Measurements from ENCODE around the gene MAGEA2B. TPM values are rescaled to one million over a fixed set of nuclear protein-coding genes. Genes with fewer than 3 reads are reported as not detected.
"Not testable (repeated sequence)": the region's sequence is repeated elsewhere in the genome, so short reads cannot be mapped to it uniquely, and the experiment has no call there.

Gene MAGEA2B, protein sequence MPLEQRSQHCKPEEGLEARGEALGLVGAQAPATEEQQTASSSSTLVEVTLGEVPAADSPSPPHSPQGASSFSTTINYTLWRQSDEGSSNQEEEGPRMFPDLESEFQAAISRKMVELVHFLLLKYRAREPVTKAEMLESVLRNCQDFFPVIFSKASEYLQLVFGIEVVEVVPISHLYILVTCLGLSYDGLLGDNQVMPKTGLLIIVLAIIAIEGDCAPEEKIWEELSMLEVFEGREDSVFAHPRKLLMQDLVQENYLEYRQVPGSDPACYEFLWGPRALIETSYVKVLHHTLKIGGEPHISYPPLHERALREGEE
- polyA plus RNA-seq (ENCODE audit: insufficient read length in 4 of 4) = not detected

DNA sequence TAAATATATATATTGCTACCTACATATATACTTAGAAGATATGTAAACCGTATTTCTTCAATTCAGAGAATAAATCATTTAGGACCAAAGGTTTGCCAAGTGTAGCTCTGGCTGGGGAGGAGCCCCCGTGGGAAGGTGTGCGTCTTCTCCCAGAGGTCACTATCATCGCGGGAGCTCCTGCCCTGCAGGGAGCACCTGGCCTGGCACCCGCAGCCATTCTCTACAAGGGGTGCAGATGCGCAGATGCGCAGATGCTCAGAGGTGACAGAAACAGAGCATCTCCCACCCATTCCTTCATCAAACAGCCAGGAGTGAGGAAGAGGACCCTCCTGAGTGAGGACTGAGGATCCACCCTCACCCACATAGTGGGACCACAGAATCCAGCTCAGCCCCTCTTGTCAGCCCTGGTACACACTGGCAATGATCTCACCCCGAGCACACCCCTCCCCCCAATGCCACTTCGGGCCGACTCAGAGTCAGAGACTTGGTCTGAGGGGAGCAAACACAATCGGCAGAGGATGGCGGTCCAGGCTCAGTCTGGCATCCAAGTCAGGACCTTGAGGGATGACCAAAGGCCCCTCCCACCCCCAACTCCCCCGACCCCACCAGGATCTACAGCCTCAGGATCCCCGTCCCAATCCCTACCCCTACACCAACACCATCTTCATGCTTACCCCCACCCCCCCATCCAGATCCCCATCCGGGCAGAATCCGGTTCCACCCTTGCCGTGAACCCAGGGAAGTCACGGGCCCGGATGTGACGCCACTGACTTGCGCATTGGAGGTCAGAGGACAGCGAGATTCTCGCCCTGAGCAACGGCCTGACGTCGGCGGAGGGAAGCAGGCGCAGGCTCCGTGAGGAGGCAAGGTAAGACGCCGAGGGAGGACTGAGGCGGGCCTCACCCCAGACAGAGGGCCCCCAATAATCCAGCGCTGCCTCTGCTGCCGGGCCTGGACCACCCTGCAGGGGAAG lies at the start of gene MAGEA2B:
Gene MAGEA2B (plus strand): TSS at position 814 of the 973 bp plus-strand sequence. CDS start 2,479 bp downstream, outside the sequence.
- DNase-seq (ENCODE audit: low read depth in 4 of 4, low spot score in 2 of 4) = not testable (repeated sequence)

DNA sequence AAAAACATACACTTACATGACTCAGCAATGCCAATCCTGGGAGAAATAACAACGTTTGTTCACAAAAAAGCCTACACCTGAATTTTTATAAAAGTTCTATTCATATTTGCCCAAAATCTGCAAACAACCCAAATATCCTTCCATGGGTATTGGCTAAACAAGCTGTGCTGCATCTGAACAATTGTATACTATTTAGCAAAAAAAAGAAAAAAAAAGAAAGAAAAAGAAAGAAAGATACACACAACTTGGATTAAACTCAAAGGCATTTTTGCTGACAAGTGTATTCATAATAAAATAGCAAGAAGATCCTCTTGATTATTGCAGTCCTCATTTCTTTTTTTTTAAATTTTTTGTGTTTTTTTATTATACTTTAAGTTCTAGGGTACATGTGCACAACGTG lies 40.3 kb upstream of the MAGEA2B start:
- no peak for DNase-seq (ENCODE audit: low read depth in 4 of 4, low spot score in 2 of 4)

DNA sequence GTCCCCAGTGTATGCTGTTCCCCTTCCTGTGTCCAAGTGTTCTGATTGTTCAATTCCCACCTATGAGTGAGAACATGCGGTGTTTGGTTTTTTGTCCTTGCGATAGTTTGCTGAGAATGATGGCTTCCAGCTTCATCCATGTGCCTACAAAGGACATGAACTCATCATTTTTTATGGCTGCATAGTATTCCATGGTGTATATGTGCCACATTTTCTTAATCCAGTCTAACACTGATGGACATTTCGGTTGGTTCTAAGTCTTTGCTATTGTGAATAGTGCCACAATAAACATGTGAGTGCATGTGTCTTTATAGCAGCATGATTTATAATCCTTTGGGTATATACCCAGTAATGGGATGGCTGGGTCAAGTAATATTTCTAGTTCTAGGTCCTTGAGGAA lies 39.8 kb upstream of the MAGEA2B start:
- not testable (repeated sequence) for DNase-seq (ENCODE audit: low read depth in 4 of 4, low spot score in 2 of 4)

DNA sequence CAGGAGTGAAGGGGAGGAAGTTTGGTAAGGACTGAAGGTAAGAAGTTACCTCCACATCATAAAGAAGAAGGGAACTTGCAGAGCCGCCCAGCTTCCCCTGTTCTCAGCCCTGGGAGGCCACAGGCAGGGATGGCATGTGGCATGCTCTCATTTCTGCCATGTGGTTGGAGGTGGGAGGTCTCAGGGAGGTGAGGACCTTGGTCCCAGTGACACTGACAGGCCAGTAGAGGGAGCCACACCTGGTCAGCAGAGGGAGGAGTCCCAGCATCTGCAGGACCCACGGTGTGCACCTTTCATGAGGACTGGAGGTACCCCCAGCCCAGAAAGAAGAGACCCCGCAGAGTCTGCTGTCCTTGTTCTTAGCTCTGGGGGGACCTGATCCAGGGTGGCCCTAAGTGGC lies 33.4 kb upstream of the MAGEA2B start:
- DNase-seq (ENCODE audit: low read depth in 4 of 4, low spot score in 2 of 4) = not testable (repeated sequence)

DNA sequence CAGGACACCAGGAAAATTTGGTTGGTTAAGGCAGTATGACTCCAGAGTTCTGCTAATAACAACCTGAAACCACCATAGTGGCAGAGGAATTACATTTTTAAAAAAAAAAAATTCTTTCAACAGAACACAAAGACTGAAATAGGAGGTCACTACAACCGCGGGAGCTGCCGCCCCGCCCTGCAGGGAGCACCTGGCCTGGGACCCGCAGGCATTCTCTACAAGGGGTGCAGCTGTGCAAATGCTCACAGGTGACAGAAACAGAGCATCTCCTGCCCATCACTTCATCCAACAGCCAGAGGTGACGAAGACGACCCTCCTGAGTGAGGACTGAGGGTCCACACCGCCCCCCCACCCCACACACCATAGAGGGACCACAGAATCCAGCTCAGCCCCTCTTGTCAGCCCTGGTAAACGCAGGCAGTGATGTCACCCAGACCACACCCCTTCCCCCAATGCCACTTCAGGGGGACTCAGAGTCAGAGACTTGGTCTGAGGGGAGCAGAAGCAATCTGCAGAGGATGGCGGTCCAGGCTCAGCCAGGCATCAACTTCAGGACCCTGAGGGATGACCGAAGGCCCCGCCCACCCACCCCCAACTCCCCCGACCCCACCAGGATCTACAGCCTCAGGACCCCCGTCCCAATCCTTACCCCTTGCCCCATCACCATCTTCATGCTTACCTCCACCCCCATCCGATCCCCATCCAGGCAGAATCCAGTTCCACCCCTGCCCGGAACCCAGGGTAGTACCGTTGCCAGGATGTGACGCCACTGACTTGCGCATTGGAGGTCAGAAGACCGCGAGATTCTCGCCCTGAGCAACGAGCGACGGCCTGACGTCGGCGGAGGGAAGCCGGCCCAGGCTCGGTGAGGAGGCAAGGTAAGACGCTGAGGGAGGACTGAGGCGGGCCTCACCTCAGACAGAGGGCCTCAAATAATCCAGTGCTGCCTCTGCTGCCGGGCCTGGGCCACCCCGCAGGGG lies 16.2 kb upstream of the MAGEA2B start, which contains the start of gene MAGEA3:
Gene MAGEA3 (plus strand): TSS at position 843 of the 980 bp plus-strand sequence. CDS start 2,039 bp downstream, outside the sequence.
- DNase-seq (ENCODE audit: low read depth in 4 of 4, low spot score in 2 of 4) = not testable (repeated sequence)

DNA sequence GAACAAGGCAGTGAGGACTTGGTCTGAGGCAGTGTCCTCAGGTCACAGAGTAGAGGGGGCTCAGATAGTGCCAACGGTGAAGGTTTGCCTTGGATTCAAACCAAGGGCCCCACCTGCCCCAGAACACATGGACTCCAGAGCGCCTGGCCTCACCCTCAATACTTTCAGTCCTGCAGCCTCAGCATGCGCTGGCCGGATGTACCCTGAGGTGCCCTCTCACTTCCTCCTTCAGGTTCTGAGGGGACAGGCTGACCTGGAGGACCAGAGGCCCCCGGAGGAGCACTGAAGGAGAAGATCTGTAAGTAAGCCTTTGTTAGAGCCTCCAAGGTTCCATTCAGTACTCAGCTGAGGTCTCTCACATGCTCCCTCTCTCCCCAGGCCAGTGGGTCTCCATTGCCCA lies 14.0 kb upstream of the MAGEA2B start:
- DNase-seq (ENCODE audit: low read depth in 4 of 4, low spot score in 2 of 4) = not testable (repeated sequence)

DNA sequence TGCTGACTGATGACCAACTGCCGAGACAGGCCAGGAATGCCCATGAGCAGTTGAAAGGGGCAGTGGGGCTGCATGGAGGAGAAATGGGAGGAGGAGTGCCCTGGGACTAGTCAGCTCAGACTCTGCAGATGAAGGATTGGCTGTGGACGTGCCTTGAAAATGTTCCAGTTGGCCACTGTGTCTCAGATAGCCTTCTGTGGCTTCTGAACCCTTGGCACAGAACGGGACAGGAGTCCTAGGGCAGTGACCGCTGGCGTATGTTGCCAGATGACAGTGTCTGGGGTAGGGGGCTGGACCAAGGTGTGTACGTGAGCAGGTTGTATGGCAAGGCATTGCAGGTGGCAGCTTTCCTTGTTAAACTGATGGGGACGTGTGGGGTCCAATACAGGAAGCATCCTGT lies 7.9 kb upstream of the MAGEA2B start:
- not testable (repeated sequence) for DNase-seq (ENCODE audit: low read depth in 4 of 4, low spot score in 2 of 4)

DNA sequence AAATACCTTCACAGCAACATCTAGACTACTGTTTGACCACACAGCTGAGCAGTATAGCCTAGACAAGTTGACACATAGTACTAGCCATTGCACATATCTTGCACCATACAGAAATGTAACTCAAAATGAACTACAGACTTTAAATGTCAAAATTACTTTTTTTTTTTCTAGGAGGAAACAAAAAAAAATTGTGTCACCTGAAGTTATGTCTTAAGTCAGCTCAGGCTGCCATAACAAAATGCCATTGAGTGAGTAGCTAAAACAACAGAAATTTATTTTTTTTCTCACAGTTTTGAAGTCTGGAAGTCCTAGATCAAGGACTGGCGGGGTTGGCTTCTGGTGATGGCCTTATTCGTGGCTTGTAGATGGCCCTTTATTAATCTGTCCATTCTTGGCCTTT lies 5.3 kb upstream of the MAGEA2B start, which contains the start of gene CSAG2:
Gene CSAG2 (minus strand): TSS at position 101 of the 400 bp plus-strand sequence. CDS start 161 bp downstream, outside the sequence.
- not testable (repeated sequence) for DNase-seq (ENCODE audit: low read depth in 4 of 4, low spot score in 2 of 4)

DNA sequence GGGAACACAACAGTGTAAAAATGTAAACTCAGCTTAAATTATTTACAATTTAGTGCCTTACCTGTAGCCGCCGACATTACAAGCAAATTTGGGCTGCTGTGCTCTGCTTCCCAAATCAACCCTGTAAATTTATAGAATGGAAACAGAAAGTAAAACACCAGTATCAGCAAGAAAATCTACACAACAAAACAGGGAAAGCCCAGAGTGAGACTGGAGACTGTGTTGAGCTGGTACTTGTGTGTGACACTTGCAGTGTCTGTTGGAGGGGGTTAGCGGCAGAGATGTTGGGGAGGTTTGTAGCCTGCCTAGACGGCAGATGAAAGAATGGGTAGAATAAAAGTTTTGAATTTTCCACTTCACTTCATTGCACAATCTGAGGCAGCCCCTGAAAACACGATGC lies 1.2 kb upstream of the MAGEA2B start:
- DNase-seq (ENCODE audit: low read depth in 4 of 4, low spot score in 2 of 4) = not testable (repeated sequence)

DNA sequence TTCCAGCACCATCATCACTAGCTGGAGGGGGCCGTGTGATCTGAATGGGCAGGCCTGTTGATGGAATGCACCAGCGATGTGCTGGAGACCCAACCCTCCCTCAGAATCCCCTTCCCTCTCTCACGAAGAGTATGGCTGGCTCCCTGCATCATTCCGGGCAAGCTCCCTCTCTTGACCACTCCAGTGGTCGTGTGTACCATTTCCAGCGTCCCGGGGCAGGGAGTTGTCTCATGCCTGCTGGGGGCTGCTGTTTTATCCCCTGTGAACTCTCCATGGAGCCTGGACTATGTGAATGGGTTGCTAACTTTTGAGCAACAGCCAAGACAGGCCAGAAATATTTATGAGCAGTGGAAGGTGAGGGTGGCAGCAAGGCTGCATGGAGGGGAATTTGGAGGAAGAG lies 11.0 kb downstream of the MAGEA2B start:
- DNase-seq (ENCODE audit: low read depth in 4 of 4, low spot score in 2 of 4) = no peak

DNA sequence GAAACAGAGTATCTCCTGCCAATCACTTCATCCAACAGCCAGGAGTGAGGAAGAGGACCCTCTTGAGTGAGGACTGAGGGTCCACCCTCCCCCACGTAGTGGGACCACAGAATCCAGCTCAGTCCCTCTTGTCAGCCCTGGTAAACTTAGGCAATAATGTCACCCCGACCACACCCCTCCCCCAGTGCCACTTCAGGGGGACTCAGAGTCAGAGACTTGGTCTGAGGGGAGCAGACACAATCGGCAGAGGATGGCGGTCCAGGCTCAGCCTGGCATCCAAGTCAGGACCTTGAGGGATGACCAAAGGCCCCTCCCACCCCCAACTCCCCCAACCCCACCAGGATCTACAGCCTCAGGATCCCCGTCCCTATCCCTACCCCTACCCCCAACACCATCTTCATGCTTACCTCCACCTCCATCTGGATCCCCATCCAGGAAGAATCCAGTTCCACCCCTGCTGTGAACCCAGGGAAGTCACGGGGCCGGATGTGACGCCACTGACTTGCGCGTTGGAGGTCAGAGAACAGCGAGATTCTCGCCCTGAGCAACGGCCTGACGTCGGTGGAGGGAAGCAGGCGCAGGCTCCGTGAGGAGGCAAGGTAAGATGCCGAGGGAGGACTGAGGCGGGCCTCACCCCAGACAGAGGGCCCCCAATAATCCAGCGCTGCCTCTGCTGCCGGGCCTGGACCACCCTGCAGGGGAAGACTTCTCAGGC lies 19.0 kb downstream of the MAGEA2B start, which contains the start of the genes CSAG1 and MAGEA12:
Gene CSAG1 (minus strand): TSS at position 461 of the 715 bp plus-strand sequence. CDS start 1,261 bp downstream, outside the sequence.
Gene MAGEA12 (plus strand): TSS at position 497 of the 715 bp plus-strand sequence. CDS start 2,405 bp downstream, outside the sequence.
- DNase-seq (ENCODE audit: low read depth in 4 of 4, low spot score in 2 of 4) = no peak

DNA sequence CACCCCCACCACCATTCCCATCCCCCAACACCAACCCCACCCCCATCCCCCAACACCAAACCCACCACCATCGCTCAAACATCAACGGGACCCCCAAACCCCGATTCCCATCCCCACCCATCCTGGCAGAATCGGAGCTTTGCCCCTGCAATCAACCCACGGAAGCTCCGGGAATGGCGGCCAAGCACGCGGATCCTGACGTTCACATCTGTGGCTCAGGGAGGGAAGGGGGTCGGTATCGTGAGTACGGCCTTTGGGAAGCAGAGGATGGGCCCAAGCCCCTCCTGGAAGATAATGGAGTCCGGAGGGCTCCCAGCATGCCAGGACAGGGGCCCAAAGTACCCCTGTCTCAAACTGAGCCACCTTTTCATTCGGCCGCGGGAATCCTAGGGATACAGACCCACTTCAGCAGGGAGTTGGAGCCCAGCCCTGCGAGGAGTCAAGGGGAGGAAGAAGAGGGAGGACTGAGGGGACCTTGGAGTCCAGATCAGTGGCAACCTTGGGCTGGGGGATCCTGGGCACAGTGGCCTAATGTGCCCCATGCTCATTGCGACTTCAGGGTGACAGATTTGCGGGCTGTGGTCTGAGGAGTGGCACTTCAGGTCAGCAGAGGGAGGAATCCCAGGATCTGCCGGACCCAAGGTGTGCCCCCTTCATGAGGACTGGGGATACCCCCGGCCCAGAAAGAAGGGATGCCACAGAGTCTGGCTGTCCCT lies 19.9 kb downstream of the MAGEA2B start:
- not testable (repeated sequence) for DNase-seq (ENCODE audit: low read depth in 4 of 4, low spot score in 2 of 4)

DNA sequence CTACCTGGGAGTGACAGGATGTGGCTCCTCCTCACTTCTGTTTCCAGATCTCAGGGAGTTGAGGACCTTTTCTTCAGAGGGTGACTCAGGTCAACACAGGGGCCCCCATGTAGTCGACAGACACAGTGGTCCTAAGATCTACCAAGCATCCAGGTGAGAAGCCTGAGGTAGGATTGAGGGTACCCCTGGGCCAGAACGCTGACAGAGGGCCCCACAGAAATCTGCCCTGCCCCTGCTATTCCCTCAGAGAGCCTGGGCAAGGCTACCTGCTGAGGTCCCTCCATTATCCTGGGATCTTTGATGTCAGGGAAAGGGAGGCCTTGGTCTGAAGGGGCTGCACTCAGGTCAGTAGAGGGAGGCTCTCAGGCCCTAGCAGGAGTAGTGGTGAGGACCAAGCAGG lies 20.7 kb downstream of the MAGEA2B start:
- DNase-seq (ENCODE audit: low read depth in 4 of 4, low spot score in 2 of 4) = no peak

DNA sequence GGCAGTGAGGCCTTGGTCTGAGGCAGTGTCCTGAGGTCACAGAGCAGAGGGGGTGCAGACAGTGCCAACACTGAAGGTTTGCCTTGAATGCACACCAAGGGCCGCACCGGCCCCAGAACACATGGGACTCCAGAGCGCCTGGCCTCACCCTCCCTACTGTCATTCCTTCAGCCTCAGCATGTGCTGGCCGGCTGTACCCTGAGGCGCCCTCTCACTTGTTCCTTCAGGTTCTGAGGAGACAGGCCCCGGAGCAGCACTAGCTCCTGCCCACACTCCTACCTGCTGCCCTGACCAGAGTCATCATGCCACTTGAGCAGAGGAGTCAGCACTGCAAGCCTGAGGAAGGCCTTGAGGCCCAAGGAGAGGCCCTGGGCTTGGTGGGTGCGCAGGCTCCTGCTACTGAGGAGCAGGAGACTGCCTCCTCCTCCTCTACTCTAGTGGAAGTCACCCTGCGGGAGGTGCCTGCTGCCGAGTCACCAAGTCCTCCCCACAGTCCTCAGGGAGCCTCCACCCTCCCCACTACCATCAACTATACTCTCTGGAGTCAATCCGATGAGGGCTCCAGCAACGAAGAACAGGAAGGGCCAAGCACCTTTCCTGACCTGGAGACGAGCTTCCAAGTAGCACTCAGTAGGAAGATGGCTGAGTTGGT lies 21.6 kb downstream of the MAGEA2B start:
- DNase-seq (ENCODE audit: low read depth in 4 of 4, low spot score in 2 of 4) = no peak

DNA sequence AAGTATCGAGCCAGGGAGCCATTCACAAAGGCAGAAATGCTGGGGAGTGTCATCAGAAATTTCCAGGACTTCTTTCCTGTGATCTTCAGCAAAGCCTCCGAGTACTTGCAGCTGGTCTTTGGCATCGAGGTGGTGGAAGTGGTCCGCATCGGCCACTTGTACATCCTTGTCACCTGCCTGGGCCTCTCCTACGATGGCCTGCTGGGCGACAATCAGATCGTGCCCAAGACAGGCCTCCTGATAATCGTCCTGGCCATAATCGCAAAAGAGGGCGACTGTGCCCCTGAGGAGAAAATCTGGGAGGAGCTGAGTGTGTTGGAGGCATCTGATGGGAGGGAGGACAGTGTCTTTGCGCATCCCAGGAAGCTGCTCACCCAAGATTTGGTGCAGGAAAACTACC lies 22.1 kb downstream of the MAGEA2B start:
- not testable (repeated sequence) for DNase-seq (ENCODE audit: low read depth in 4 of 4, low spot score in 2 of 4)

DNA sequence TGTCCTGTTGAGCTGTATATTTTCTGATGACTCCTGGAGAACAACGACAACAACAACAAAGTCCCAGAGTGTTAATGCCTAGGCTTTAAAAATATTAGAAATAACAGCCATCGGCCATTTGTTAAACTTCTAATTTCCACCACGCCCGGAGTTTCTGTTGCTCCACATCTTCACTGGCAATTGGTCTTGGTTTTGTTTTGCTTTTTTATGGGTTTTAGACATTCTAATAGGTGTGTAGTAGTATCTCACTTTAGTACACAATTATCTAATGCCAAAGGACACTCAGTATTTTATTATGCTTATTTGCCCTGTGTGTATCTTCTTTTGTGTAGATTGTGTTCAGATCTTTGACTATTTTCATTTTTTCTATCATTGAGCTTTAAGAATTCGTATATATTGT lies 24.1 kb downstream of the MAGEA2B start:
- no peak for DNase-seq (ENCODE audit: low read depth in 4 of 4, low spot score in 2 of 4)

DNA sequence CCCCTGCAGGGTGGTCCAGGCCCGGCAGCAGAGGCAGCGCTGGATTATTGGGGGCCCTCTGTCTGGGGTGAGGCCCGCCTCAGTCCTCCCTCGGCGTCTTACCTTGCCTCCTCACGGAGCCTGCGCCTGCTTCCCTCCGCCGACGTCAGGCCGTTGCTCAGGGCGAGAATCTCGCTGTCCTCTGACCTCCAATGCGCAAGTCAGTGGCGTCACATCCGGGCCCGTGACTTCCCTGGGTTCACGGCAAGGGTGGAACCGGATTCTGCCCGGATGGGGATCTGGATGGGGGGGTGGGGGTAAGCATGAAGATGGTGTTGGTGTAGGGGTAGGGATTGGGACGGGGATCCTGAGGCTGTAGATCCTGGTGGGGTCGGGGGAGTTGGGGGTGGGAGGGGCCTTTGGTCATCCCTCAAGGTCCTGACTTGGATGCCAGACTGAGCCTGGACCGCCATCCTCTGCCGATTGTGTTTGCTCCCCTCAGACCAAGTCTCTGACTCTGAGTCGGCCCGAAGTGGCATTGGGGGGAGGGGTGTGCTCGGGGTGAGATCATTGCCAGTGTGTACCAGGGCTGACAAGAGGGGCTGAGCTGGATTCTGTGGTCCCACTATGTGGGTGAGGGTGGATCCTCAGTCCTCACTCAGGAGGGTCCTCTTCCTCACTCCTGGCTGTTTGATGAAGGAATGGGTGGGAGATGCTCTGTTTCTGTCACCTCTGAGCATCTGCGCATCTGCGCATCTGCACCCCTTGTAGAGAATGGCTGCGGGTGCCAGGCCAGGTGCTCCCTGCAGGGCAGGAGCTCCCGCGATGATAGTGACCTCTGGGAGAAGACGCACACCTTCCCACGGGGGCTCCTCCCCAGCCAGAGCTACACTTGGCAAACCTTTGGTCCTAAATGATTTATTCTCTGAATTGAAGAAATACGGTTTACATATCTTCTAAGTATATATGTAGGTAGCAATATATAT lies 39.5 kb downstream of the MAGEA2B start, which contains the start of gene MAGEA2:
Gene MAGEA2 (minus strand): TSS at position 157 of the 965 bp plus-strand sequence. CDS start 2,479 bp downstream, outside the sequence.
- DNase-seq (ENCODE audit: low read depth in 4 of 4, low spot score in 2 of 4) = not testable (repeated sequence)

Measured in left renal cortex interstitium (tissue), 4 donors.